GM18909 (cell line): ENCODE measurements around the gene ERLIN1.
"Not testable (repeated sequence)": the region's sequence is repeated elsewhere in the genome, so short reads cannot be mapped to it uniquely, and the experiment has no call there.

Experiments
- ATAC-seq: cut with Tn5 transposase; IDR thresholded peaks from one replicate; pipeline ENCODE4 v1.9.1; 2021; ENCODE audit warnings: mild to moderate bottlenecking; ENCODE audit not compliant: unreplicated experiment, poor library complexity

The ERLIN1 gene

GRCh38 chr10:100141446-100142087, 44.3 kb downstream of the ERLIN1 start:
- ATAC-seq = no peak

DNA sequence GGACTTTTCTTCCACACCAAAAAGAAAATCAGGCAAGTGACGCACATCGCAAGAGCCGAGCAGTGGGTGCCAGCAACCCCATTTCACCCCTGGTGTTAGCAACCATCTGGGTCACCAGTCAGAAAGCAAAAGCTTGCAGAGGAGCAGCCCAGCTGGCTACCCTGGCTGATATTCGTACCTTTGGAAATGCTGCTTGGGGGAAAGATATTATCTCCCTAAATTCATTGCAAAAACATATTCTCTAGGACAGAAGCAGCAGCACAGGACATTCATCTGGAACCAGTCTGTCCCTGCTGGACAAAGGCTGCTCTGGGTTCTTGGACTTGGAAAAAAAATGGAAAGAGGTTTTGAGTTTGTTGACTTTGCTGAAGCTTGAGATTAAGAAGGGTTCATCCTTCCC, 45.8 kb downstream of the ERLIN1 start:
- ATAC-seq = no peak

DNA sequence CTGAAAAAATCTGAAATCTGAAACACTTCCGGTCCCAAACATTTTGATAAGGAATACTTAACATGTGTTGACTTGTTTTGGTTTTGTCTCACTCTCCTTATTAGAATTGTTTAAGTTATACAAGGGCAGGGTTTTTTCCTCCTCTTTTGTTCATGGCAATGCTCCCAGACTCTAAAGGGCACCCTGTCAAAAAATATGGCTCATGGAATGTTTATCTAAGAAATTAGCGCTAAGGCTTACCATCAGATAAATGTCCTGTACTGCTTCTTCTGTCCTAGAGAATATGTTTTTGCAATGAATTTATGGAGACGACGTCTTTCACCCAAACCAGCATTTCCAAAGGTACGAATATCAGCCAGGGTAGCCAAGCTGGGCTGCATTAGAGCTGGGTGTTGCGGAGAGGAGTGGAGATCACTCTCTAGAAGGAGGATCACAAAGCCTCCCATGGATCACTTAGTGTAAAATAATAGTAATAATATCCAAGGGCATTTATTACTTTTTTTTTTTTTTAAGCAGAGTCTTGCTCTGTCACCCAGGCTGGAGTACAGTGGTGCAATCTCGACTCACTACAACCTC, 46.8 kb downstream of the ERLIN1 start:
- no peak for ATAC-seq

- no peak for ATAC-seq
Observed at GRCh38 chr10:100135486-100135885, 50.3 kb downstream of the ERLIN1 start.

- ATAC-seq = no peak
Observed at GRCh38 chr10:100133801-100134200, 52.0 kb downstream of the ERLIN1 start.

DNA sequence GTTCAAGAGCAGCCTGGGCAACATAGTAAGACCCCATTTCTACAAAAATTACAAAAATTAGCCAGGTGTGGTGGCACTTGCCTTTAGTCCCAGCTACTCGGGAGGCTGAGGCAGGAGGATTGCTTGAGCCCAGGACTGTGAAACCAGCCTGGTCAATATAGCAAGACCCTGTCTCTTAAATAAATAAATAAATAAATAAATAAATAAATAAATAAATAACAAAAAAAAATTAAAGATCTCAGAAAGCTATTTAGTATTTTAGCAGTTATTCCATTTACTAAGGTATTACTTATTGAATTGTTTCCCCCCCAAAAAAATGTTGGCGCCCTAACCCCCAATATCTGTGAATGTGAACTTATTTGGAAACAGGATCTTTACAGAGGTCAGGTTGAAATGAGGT, 53.4 kb downstream of the ERLIN1 start:
- no peak for ATAC-seq

DNA sequence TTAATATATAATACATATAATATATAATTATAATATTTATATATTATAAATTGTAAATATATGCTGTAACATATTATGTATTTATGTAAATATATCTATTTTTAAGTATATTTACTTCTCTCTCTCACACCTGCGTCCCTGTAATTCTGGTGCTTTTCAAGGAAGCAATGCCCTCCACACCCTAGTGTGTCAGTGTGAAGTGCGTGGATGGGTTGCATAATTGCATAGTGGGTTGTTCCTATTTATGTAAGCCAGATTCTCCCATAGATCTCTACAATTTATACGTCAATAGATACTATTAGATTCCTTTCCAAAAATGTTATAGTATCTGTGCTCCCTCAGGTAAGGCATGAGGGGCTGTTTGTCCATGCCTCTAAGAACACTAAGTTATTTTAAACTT, 54.3 kb downstream of the ERLIN1 start:
- no peak for ATAC-seq

DNA sequence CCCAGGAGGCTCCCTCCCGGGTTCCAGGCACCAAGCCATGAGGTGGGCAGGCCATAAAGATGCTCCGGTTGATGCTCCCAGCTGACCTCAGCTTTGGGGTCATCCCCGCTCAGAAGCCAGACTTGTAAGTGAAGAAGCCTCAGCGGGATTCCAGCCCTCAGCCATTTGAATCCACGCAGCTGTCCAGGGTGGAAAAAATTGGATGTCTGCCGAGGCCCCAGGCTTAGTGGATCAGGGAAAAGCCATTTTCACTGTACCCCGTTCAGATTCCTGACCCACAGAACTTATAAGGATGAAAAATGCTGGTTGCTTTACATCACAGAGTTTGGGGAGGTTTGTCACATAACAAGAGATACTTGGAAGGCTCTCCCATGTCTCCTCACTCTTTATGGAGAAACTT, 55.0 kb downstream of the ERLIN1 start:
- ATAC-seq = no peak

- no peak for ATAC-seq
Observed at GRCh38 chr10:100129424-100129823, 56.4 kb downstream of the ERLIN1 start.

- no peak for ATAC-seq
Observed at GRCh38 chr10:100128951-100129350, 56.9 kb downstream of the ERLIN1 start.

DNA sequence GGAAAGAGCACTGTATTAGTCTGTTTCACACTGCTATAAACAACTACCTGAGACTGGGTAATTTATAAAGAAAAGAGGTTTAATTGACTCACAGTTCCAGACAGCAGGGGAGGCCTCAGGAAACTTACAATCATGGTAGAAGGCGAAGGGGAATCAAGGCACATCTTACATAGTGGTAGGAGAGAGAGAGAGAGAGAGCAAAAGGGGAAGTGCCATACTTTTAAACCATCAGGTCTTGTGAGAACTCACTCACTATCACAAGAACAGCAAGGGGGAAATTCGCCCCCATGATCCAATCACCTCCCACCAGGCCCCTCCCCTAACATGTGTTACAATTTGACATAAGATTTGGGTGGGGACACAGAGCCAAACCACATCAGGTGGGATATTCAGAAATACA, 60.5 kb downstream of the ERLIN1 start:
- not testable (repeated sequence) for ATAC-seq

DNA sequence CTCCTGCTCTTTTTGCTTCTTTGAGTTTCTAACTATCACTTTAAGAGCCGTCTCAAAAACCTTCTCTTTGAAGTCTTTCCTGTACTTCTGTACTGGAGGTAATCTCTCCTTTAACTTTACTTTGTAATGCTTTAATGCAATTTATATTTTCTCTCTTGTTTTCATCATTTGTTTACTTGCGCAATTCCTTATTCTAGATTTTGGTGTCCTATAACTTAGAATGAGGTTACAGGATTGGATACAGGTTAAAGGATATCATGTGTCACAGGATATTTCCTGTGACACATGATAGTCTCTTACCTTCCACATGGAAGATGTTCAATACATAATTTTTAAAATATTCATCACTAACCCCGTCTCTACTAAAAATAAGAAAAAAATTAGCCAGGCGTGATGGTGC, 61.7 kb downstream of the ERLIN1 start:
- no peak for ATAC-seq

- no peak for ATAC-seq
Observed at GRCh38 chr10:100122780-100123179, 63.0 kb downstream of the ERLIN1 start.

DNA sequence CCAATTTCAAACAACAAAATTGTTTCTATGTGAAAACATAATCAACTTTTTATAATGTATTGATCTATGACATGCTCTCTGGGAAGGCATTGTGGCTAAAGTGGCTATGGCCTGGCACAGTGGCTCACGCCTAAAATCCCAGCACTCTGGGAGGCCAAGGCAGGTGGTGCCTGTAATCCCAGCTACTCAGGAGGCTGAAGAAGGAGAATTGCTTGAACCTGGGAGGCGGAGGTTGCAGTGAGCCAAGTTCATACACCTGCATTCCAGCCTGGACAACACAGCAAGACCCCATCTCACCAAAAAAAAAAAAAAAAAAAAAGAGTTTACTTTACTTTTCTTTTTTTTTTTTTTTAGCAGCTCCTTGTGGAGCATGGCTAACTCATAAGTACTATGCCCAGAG, 65.3 kb downstream of the ERLIN1 start:
- ATAC-seq = no peak

GRCh38 chr10:100119726-100120125, 66.1 kb downstream of the ERLIN1 start:
- no peak for ATAC-seq

DNA sequence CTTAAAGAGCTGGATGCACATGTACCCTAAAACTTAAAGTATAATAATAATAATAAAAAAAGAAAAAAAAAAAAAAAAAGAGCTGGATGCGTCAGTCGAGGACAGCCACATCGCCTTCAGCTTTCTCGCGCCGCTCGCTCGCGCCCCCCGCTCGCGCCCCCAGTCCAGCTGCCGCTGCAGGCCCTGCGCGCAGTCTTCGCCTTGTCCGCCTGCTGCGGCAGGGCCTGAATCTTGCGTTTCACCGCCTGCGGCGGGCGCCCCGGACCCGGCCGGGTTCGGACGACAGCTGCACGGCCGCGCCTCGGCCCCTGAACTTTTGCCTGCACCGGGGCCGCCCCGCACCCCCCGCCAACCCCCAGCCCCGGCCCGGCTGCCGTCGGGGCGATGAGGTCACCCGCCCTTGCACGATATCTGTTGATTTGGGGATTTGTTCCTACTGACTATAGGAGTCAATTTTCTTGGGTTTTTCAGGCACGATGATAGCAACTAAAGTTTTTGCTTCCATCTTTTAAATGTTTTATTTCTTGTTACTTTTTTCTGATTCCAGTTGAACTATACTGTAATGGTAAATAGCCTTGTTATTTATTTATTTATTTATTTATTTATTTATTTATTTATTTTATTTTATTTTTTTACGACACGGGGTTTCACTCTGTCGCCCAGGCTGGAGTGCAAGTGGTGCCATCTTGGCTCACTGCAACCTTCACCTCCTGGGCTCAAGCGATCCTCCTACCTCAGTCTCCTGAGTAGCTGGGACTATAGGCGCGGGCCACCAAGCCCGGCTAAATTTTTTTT, 70.7 kb downstream of the ERLIN1 start:
- ATAC-seq = no peak

DNA sequence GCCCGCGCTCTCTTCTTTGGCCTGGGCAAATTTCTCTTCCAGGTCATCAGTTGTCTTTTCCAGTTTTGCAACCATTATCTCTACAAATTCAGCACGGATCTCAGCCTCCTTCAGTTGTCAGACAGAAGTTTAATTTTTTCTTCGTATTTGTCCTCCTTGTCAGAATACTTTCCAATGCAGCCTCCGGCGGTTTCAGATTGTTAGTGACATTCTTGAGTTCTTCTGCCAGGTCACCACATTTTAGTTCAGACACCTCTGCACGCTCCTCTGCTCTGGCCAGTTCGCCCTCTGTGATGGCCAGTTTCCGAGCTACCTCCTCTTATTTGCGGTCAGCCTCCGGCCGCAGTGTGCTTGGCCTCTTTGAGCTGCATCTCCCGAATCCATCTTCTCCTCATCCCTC, 71.4 kb downstream of the ERLIN1 start:
- no peak for ATAC-seq

DNA sequence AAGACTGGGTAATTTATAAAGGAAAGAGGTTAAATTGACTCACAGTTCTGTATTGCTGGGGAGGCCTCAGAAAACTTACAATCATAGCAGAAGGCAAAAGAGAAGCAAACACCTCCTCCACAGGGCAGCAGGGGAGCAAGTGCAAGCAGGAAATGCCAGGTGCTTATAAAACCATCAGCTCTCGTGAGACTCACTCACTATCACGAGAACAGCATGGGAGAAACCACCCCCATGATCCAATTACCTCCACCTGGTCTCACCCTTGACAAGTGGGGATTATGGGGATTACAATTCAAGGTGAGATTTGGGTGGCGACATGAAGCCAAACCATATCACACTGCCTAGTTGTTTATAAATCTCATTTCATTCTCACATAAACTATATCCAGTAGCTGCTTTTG, 76.2 kb downstream of the ERLIN1 start:
- no peak for ATAC-seq

- no peak for ATAC-seq
Observed at GRCh38 chr10:100106865-100107264, 79.0 kb downstream of the ERLIN1 start.

- no peak for ATAC-seq
Observed at GRCh38 chr10:100104300-100104699, 81.5 kb downstream of the ERLIN1 start.

DNA sequence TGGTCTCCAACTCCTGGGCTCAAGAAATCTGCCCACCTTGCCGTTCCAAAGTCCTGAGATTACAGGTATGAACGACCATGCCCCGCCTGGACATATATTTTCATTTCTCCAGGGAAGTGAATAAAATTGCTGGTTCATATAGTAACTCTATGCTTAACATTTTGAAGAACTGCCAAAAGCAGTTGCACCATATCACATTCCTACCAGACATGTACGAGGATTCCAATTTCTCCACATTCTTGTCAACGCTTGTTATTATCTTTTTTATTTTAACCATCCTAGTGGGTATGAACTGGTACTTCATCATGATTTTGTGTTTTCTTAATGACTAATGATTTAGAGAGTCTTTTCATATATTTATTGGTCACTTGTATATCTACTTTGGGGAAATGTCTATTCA, 82.2 kb downstream of the ERLIN1 start:
- no peak for ATAC-seq
